HG02759 (cell line): ENCODE results near the gene STOM.

Source experiments
- ATAC-seq: cut with Tn5 transposase; IDR thresholded peaks from one replicate; pipeline ENCODE4 v1.9.1; 2021; ENCODE audit warnings: mild to moderate bottlenecking, moderate library complexity; ENCODE audit not compliant: unreplicated experiment

STOM gene

DNA sequence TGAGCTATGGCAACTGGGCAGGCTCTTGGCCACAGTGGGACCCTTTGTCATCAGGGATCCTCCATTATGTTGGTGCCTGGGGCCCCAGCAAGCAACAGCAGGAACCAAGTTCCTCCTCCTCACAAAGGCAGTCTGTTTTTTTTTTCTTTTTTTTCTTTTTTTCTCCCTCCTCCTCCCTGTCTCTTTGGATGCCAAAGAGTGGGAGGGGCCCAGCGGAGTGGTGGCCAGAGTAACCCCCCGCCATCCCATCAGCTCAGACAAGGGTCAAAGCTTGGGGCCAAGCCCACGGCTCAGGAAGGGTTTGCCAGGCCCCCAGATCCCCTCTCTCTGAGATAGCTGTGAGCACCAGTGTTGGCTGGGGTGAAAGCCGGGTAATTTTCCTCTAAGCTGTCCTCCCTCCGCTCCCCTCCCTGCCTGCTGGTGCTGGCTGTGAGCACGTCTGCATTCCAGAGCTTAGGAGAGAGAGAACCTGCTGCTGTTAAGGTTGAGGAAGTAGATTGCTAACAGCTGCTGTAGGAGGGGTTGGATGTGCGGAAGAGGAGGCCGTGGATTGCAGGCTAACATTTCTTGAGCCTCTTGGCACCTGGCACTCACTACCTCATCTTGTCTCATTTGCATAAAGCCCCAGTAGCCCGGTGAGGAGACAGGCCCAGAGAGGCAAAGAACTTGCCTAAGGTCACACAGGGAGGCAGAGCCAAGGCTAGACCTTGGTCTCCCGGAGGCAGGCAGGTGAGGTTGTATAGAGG is 80.9 kb downstream of the STOM start:
- ATAC-seq, result no peak
